Prostate gland (tissue), 2 donors: Measurements from ENCODE around the gene GZMH. TPM values are rescaled to one million over a fixed set of nuclear protein-coding genes. Genes with fewer than 3 reads are reported as not detected.
"Not testable (repeated sequence)": the region's sequence is repeated elsewhere in the genome, so short reads cannot be mapped to it uniquely, and the experiment has no call there.

Source experiments
- DNase-seq: peaks from one replicate; pipeline ENCODE4 v3.0.0-alpha.2; 2019; ENCODE audit warnings: low spot score
- H3K27ac ChIP-seq, 2 donors: fragments of 200-600 bp; sonication (generic); 2 replicates each; pipeline ENCODE4 v1.5.1; 2017 to 2019
- H3K27me3 ChIP-seq: fragments of 200-600 bp; sonication (generic); replicated peaks from 2 replicates; pipeline ENCODE4 v1.5.1; 2019; ENCODE audit not compliant: insufficient read depth
- H3K36me3 ChIP-seq, 2 donors: fragments of 200-600 bp; sonication (generic); 1 replicate in 1 of 2; 2 replicates in 1 of 2; pipeline versions ENCODE4 v1.5.1 to v1.8.1; 2017 to 2019
- H3K4me1 ChIP-seq: fragments of 200-600 bp; sonication (generic); replicated peaks from 2 replicates; pipeline ENCODE4 v1.5.1; 2019
- H3K4me3 ChIP-seq, 2 donors: fragments of 200-600 bp; sonication (generic); 2 replicates each; pipeline ENCODE4 v1.5.1; 2017 to 2019
- H3K9me3 ChIP-seq: fragments of 200-600 bp; sonication (generic); 2 replicates; pipeline ENCODE4 v1.5.1; 2017
- POLR2A ChIP-seq: fragments of 450-650 bp; IDR thresholded peaks from one replicate; pipeline ENCODE4 v1.6.1; 2016; ENCODE audit warnings: antibody characterized with exemption, mild to moderate bottlenecking
- POLR2AphosphoS5 ChIP-seq: sonication (generic); formaldehyde crosslinking; IDR thresholded peaks from one replicate; pipeline ENCODE4 v1.6.1; 2017; ENCODE audit warnings: antibody characterized with exemption
- WGBS: methylation state at CpG from one replicate; pipeline ENCODE4 v1.1.5; 2018; 5-methylcytosine and 5-hydroxymethylcytosine counted together
- intact Hi-C: fragments of 100-400 bp; cut with DNase I; formaldehyde crosslinking; loops from one replicate; pipeline ENCODE4 v1.14.2; 2022
- total RNA-seq, 2 donors: library from RNA; depleted of rRNA; stranded (reverse); fragments of >200 nt; gene quantifications; one replicate each; pipeline ENCODE4 v1.1.0, GENCODE V29; 2016
- TF ChIP-seq, protein P1 (sequence below), 4 experiments: fragments of 200-600 bp in 2 of 4; fragments of 450-650 bp in 2 of 4; sonication (generic) in 2 of 4; IDR thresholded peaks; 1 replicate in 3 of 4; 2 replicates in 1 of 4; pipeline ENCODE4 v1.5.1; 2016 to 2019; ENCODE audit warnings: antibody characterized with exemption in 4 of 4, mild to moderate bottlenecking in 2 of 4, moderate library complexity in 2 of 4

The GZMH gene
- total RNA-seq = under 1 TPM in 1 of 2 donors, not detected in 1; 0.55 TPM

- Histone ChIP-seq H3K9me3 (no peaks in the 10 kb centered on the region), H3K4me3 (no peak within 1 kb of the TSS), H3K4me1 (no peaks in the 10 kb centered on the region), H3K36me3 (no peaks in the 10 kb centered on the region), H3K27ac (no peak within 1 kb of the TSS), H3K27me3 (peaks cover 2% of the 10 kb centered on the region)
- intact Hi-C loops = no loop called here
- WGBS = 90% methylated on average over 2 of the region's 2 CpGs
- DNase-seq = no peak
- TF ChIP-seq, protein P1, sequence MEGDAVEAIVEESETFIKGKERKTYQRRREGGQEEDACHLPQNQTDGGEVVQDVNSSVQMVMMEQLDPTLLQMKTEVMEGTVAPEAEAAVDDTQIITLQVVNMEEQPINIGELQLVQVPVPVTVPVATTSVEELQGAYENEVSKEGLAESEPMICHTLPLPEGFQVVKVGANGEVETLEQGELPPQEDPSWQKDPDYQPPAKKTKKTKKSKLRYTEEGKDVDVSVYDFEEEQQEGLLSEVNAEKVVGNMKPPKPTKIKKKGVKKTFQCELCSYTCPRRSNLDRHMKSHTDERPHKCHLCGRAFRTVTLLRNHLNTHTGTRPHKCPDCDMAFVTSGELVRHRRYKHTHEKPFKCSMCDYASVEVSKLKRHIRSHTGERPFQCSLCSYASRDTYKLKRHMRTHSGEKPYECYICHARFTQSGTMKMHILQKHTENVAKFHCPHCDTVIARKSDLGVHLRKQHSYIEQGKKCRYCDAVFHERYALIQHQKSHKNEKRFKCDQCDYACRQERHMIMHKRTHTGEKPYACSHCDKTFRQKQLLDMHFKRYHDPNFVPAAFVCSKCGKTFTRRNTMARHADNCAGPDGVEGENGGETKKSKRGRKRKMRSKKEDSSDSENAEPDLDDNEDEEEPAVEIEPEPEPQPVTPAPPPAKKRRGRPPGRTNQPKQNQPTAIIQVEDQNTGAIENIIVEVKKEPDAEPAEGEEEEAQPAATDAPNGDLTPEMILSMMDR (IDR thresholded peaks at IDR 0.05) = no peak
- TF ChIP-seq POLR2AphosphoS5 (no peak), POLR2A (no peak)
Measured at GRCh38 chr14:24609655-24610344, at the start of gene GZMH. Gene GZMH, minus strand, starts transcription at chr14:24609685. Its CDS starts 72 bp downstream, at chr14:24609613.

DNA sequence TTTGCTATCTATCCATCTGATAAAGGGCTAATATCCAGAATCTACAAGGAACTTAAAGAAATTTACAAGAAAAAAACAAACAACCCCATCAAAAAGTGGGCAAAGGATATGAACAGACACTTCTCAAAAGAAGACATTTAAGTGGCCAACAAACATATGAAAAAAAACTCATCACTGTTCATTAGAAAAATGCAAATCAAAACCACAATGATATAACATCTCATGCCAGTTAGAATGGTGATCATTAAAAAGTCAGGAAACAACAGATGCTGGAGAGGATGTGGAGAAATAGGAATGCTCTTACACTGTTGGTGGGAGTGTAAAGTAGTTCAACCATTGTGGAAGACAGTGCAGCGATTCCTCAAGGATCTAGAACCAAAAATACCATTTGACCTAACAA is 38.9 kb upstream of the GZMH start:
- intact Hi-C loops, H3K4me3 ChIP-seq, H3K36me3 ChIP-seq, H3K4me1 ChIP-seq, DNase-seq, H3K27ac ChIP-seq, H3K27me3 ChIP-seq, H3K9me3 ChIP-seq: not testable (repeated sequence)
- WGBS = 90% methylated on average over 1 of the region's 1 CpG

GRCh38 chr14:24639905-24640304 is 30.4 kb upstream of the GZMH start:
- DNase-seq = no peak
- no peaks in the 10 kb centered on the region for H3K9me3 ChIP-seq
- H3K4me3 ChIP-seq = no peak overlapping the region
- TF ChIP-seq POLR2AphosphoS5 (no peak), POLR2A (no peak)
- no peaks in the 10 kb centered on the region for H3K27me3 ChIP-seq
- no peaks in the 10 kb centered on the region for H3K4me1 ChIP-seq
- no peak overlapping the region for H3K27ac ChIP-seq
- H3K36me3 ChIP-seq = no peaks in the 10 kb centered on the region
- intact Hi-C loops = no loop called here
- WGBS = 86% methylated on average over 3 of the region's 3 CpGs

DNA sequence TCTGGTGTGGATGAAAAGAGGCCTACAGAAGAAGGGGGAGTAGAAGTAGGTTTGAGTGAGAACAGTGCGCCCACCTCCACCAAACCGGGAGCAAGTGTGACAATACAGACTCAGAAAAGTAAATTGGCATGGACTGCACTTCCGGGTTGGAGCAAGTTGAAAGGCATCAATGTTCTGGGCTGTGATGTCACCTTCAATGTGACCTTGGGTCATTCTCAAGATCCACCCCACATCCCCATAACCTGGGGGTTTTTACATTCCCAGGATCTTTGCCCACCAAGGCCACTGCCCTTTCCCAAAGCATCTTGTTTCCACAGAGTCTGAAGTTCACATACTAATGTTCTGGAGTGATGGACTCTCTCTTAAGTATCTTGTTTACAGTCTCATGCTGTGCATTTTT is 29.8 kb upstream of the GZMH start:
- Histone ChIP-seq H3K27ac (no peak overlapping the region), H3K27me3 (no peaks in the 10 kb centered on the region), H3K4me3 (no peak overlapping the region), H3K36me3 (no peaks in the 10 kb centered on the region), H3K9me3 (no peaks in the 10 kb centered on the region), H3K4me1 (no peaks in the 10 kb centered on the region)
- 83% methylated on average over 3 of the region's 3 CpGs for WGBS
- DNase-seq = no peak
- TF ChIP-seq, protein P1 (IDR thresholded peaks at IDR 0.05) = no peak
- TF ChIP-seq POLR2A = no peak
- TF ChIP-seq POLR2AphosphoS5 = no peak
- intact Hi-C loops = no loop called here

DNA sequence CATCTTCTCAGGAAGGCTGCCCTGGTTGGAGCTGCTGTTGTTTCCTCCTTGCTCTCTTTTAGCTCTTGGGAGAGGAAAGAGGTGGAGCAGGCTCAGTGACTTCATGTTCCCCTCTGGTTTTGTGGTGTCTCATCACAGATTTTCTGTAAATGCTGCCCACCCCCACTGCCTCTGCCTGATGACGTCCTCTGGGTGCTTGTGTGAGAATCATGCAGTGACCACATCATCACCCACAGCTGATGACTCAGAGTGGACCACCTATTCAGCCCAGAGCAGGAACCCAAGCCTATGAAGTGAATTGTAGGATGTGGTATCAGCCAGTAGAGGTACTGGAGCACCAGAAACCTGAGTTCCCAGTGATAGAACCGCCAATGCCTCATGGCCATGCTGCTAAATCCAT is 24.7 kb upstream of the GZMH start, which contains the start of gene GZMB:
Gene GZMB (minus strand): TSS at position 33 of the 400 bp plus-strand sequence. CDS start 30 bp downstream, at position 3.
- Histone ChIP-seq H3K27me3 (no peaks in the 10 kb centered on the region), H3K4me3 (no peak within 1 kb of the TSS), H3K36me3 (no peaks in the 10 kb centered on the region), H3K4me1 (peaks cover 6% of the 10 kb centered on the region), H3K27ac (no peak within 1 kb of the TSS), H3K9me3 (no peaks in the 10 kb centered on the region)
- intact Hi-C loops = no loop called here
- DNase-seq = no peak
- TF ChIP-seq, protein P1 (IDR thresholded peaks at IDR 0.05) = no peak
- no peak for TF ChIP-seq POLR2AphosphoS5
- no peak for TF ChIP-seq POLR2A
- WGBS = 85% methylated on average over 2 of the region's 2 CpGs

- TF ChIP-seq POLR2A = no peak
- intact Hi-C loops = no loop called here
Measured at GRCh38 chr14:24633353-24633752, 23.9 kb upstream of the GZMH start.

More at GRCh38 chr14:24633353-24633752, 23.9 kb upstream of the GZMH start:
- WGBS = 95% methylated on average over 1 of the region's 1 CpG
- Histone ChIP-seq H3K9me3 (no peaks in the 10 kb centered on the region), H3K27ac (no peak overlapping the region), H3K27me3 (no peaks in the 10 kb centered on the region), H3K4me3 (no peak overlapping the region), H3K4me1 (peaks cover 6% of the 10 kb centered on the region), H3K36me3 (no peaks in the 10 kb centered on the region)
- no peak for DNase-seq
